RWPE2 (cell line): ENCODE measurements around the gene SRI.

ENCODE experiments used
- ATAC-seq: fragments of 200-7000 bp; cut with Tn5 transposase; 3 replicates; pipeline ENCODE4 v1.9.1; 2021; ENCODE audit warnings: low read depth
- DNase-seq: peaks from one replicate; pipeline ENCODE4 v3.0.0-alpha.2; 2020; ENCODE audit warnings: low spot score
- H3K27ac ChIP-seq: fragments of 450-650 bp; 2 replicates; pipeline ENCODE4 v1.5.1; 2017; ENCODE audit warnings: mild to moderate bottlenecking; ENCODE audit not compliant: poor library complexity, severe bottlenecking
- H3K27me3 ChIP-seq: fragments of 250-450 bp; sonication (Bioruptor Pico); 2 replicates; pipeline ENCODE4 v1.5.1; 2021; ENCODE audit warnings: mild to moderate bottlenecking, moderate library complexity; ENCODE audit not compliant: insufficient read depth, poor library complexity, severe bottlenecking
- H3K36me3 ChIP-seq: fragments of 250-450 bp; sonication (Bioruptor Pico); 2 replicates; pipeline ENCODE4 v1.5.1; 2020; ENCODE audit warnings: low read depth, mild to moderate bottlenecking, moderate library complexity
- H3K4me1 ChIP-seq: fragments of 250-450 bp; sonication (Bioruptor Pico); 2 replicates; pipeline ENCODE4 v1.5.1; 2021; ENCODE audit warnings: mild to moderate bottlenecking, moderate library complexity; ENCODE audit not compliant: insufficient read depth, poor library complexity, severe bottlenecking
- H3K4me3 ChIP-seq: fragments of 250-450 bp; sonication (Bioruptor Pico); 2 replicates; pipeline ENCODE4 v1.5.1; 2021; ENCODE audit warnings: mild to moderate bottlenecking, moderate library complexity; ENCODE audit not compliant: severe bottlenecking
- H3K9me3 ChIP-seq: fragments of 250-450 bp; sonication (Bioruptor Pico); 2 replicates; pipeline ENCODE4 v1.5.1; 2021; ENCODE audit warnings: mild to moderate bottlenecking, moderate library complexity; ENCODE audit not compliant: severe bottlenecking
- CTCF ChIP-seq: fragments of 450-650 bp; IDR thresholded peaks from one replicate; pipeline ENCODE4 v1.5.1; 2017; ENCODE audit warnings: mild to moderate bottlenecking, moderate library complexity; ENCODE audit not compliant: poor library complexity, severe bottlenecking

The SRI gene

GRCh38 chr7:88233828-88234227 lies 14.0 kb upstream of the SRI start:
- Histone ChIP-seq H3K9me3 (no peaks in the 10 kb centered on the region), H3K36me3 (no peaks in the 10 kb centered on the region), H3K4me1 (no peaks in the 10 kb centered on the region), H3K27me3 (no peaks in the 10 kb centered on the region), H3K4me3 (no peak overlapping the region), H3K27ac (no peak overlapping the region)
- DNase-seq, result no peak
- no peak for TF ChIP-seq CTCF
- no peak for ATAC-seq

- Histone ChIP-seq H3K27me3 (no peaks in the 10 kb centered on the region), H3K36me3 (no peaks in the 10 kb centered on the region), H3K27ac (no peak overlapping the region), H3K4me1 (peaks cover 13% of the 10 kb centered on the region), H3K4me3 (no peak overlapping the region), H3K9me3 (no peaks in the 10 kb centered on the region)
- TF ChIP-seq CTCF, result no peak
- no peak for DNase-seq
- ATAC-seq, result no peak
These were observed 10.8 kb upstream of the SRI start for GRCh38 chr7:88230646-88231045.

- Histone ChIP-seq H3K27me3 (no peaks in the 10 kb centered on the region), H3K4me3 (no peak overlapping the region), H3K27ac (no peak overlapping the region), H3K4me1 (peaks cover 22% of the 10 kb centered on the region), H3K36me3 (no peaks in the 10 kb centered on the region), H3K9me3 (no peaks in the 10 kb centered on the region)
- no peak for DNase-seq
- TF ChIP-seq CTCF, result no peak
- no peak for ATAC-seq
These were observed 9.6 kb upstream of the SRI start for GRCh38 chr7:88229302-88229995.

- no peaks in the 10 kb centered on the region for H3K36me3 ChIP-seq
- no peak overlapping the region for H3K4me3 ChIP-seq
- peaks cover 27% of the 10 kb centered on the region for H3K4me1 ChIP-seq
- H3K9me3 ChIP-seq, result no peaks in the 10 kb centered on the region
- TF ChIP-seq CTCF, result no peak
- ATAC-seq, result peak; percentile 97
- H3K27ac ChIP-seq, result peak overlapping the region; percentile 63
- no peaks in the 10 kb centered on the region for H3K27me3 ChIP-seq
- peak; percentile 78 for DNase-seq
These were observed 7.2 kb upstream of the SRI start for GRCh38 chr7:88226886-88227516.

GRCh38 chr7:88226201-88226600 lies 6.4 kb upstream of the SRI start:
- no peak for TF ChIP-seq CTCF
- Histone ChIP-seq H3K36me3 (no peaks in the 10 kb centered on the region), H3K4me1 (peaks cover 27% of the 10 kb centered on the region), H3K4me3 (no peak overlapping the region), H3K27me3 (no peaks in the 10 kb centered on the region), H3K27ac (no peak overlapping the region), H3K9me3 (no peaks in the 10 kb centered on the region)
- ATAC-seq (no peak), DNase-seq (no peak)
